GM18499 (cell line): ENCODE results near the gene PRKCD.
"Not testable (repeated sequence)": the region's sequence is repeated elsewhere in the genome, so short reads cannot be mapped to it uniquely, and the experiment has no call there.

Experiments
- ATAC-seq: cut with Tn5 transposase; IDR thresholded peaks from one replicate; pipeline ENCODE4 v1.9.1; 2021; ENCODE audit warnings: moderate number of reproducible peaks; ENCODE audit not compliant: insufficient read depth, unreplicated experiment

The PRKCD gene

DNA sequence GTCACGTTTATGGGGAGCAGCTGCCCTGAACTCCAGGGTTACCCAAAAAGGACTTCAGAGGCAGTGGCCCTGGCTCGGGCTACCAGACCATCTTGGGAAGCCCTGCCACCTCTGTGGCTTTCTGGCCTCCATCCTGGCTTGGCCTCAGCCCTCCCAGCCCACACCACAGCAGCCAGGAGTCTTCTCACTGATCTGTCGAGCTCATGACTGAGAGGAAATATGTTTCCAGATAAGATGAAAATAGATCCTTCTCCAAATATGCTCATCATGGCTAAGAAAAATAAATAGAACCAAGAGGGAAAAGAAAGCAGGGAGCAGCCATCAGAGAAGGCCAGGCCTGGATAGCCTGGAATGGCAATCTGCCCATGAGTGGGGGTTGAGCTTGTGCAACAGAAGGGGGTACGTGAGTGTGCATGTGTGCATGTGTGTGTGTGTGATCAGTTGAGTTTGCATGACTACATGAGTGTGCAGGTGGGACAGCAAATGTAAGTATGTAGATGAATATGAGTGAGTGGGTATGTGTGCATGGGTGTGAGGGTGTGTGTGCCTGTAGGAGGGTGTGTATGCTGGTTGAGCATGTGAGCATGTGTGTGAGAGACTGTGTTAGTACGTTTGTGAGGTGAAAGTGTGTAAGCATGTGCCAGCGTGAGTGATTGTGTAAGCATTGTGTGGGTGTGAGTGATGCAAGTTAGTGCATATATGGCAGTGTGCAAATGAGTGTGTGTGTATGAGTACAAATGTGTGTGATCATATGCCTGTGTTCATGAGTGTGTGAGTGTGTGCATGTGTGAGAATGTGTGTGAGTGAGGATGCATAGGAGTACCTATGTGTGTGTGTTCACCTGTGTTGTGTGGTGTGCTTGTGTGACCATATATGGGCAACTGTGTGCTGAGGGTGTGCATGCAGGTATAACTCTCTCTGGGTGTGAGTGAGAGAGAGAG lies 20.8 kb upstream of the PRKCD start:
- no peak for ATAC-seq

- no peak for ATAC-seq
These were observed 19.9 kb upstream of the PRKCD start for GRCh38 chr3:53140847-53141845.

DNA sequence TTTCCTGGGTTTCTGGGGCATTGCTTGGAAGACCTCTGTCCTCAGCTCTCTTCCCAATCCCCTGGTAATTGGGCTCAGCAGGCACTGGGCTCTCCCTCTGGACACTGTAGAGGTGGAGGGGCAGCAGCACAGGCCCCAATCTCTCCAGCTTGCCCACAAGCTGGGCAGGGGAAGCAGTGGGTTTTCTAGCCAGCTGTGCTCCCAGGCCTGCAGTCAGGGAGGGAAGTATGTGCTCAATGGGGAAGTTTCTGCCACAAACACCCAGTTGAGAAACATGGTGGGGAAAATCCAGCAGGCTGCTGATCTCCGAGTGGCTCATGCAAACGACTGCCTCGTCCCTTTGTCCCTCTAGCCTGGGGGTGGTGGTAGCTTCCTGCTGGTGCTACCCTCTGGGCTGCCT lies 18.0 kb upstream of the PRKCD start:
- no peak for ATAC-seq

DNA sequence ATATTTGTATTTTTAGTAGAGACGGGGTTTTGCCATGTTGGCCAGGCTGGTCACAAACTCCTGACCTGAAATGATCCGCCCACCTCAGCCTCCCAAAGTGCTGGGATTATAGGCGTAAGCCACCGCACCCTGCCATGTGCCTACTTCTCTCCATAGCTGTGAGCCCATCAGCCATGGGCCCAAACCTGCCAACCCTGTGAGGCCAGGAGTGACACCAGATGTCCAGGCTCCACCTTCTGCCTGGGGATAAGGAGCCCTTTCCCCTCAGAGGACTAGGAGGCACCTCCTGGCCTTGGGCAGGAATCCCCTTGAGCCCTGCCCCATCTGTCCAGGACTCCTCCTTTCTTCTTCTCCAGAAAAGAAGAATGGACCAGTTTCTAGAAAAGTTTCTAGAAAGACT lies 16.6 kb upstream of the PRKCD start:
- no peak for ATAC-seq

DNA sequence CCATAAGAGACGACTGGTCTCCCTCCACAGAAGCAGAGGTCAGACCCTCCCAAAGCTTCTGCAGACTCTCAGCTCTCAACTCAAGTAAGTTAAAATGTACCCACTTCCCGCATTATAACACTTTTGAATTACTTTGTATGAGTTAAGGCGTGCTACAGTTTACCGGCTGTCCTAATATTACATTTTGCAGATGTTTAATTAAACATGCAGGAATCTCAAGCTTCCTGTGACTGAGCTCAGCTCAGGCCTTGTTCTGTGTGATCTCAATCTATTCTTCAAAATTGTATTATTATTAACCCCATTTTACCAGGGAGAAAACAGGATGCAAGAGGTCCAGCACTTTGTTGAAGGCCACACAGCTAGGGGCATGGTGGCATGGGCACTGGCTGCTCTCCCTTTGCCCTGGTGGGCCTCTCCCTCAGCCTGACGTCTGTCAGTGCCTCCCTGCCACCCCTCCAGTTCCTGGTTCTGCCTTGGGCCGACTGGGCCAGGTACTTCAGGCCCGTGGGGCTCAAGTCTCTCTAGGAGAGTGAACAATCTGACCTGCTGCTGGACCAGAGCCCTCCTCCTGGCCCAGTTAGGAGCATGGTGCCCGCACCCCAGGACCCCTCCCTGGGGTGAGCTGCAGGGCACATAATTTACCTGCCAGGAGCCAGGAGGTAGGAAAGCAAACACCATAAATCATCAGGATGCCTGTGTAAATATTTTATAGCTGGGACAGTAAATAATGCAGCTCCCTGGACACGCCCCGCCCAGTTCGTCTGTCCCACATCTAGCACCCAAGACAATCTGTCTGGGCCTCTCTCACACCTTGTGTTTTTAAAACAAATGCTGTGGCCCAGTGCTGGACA lies 15.9 kb upstream of the PRKCD start:
- ATAC-seq, result no peak

DNA sequence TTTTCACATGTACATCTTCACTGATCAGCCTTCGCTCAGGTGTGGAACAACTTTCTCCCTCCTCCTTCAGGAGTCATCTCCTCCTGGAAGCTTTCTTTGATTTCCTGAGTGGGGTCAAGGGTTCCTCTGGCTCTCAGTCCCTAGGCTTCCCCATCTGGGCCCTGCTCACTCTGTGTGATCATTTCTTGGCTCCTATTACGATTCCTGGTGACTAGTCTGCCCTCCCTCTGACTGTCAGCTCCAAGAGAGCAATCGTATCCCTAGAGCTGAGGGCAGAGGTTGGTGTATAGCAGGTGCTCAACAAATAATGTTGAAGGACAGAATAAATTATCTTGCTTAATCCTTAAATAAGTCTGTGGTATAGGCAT lies 15.3 kb upstream of the PRKCD start:
- ATAC-seq, result no peak

DNA sequence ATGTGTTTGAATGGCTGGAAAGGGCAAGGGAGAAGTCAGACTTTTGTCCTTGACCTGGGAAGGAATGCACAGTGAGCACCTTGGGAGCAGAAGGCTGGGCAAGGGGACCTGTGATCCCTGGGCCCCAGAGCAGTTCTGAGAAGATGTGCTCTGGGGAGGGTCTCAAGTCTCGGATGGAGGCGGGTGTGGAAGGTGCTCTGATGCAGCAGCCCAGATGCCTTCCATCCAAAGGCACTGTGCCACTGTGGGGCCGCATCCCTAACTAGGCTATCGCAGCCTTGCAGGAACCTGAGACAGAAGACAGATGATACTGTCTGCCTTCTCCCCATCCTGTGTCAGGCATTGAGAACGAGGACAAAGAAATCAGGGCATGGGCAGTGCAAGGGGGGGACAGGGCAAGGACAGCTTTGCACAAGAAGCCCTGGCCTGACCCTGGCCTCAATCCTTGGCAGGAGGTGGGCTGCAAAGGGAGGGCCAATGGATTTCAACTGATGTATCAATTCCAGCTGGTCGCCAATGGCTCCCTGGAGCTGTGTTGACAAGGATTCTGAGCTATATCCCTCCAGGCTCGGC lies 14.6 kb upstream of the PRKCD start:
- ATAC-seq, result no peak

DNA sequence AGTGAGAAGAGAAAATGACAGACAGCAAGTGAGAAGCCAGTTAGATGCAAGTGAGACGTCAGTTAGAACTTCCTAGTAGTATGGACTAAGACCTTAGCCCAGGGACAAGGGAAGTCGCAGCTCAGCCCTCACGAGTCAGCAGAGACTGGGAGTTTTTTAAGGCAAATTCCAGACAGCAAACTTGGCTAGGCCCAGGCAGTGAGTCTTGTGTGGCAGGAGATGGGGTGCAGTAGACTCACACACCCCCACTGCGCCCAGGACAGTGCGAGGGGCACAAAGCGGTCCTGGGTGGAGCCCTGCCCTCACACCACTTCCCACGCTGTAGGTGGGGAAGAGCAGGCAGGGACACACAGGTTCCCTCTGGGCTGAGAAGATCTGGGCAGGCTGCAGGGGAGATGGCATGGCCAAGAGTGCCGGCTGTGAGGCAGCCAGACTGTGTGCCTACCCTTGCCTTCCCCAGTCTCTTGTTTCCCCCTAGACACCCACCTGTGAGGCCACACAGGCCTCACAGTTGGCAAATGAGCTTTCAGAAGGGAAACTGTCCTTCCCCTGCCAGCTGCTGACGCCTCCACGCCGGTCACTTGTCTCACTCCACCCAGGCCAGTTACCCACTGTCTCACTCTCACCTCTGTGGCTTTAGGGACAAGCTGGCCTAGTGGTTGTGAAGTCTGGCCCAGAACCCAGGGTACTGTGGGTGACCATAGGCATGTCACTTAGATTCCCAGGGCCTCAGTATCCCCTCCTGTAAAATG lies 13.7 kb upstream of the PRKCD start:
- no peak for ATAC-seq

GRCh38 chr3:53147903-53148400 lies 13.1 kb upstream of the PRKCD start:
- ATAC-seq, result no peak

GRCh38 chr3:53149006-53149690 lies 11.9 kb upstream of the PRKCD start:
- no peak for ATAC-seq

DNA sequence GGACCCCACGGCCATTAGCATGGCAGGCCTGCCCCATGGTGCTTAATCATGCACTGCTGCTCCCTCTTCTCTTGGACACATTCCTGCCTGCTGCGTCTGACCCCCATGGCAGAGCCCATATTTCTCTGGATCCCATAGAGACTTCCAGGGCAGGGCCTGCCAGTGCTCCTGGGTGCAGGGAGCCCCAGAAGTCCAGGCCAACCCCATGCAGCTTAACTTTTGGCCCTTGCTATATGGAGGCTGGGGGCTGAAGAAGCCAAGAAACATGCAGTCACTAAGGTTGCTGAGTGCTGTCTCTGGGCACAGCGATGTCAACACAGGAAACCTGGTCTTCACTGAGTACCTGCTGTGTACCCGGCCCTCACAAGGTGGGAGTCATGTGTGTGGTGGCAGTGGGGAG lies 11.3 kb upstream of the PRKCD start:
- no peak for ATAC-seq

DNA sequence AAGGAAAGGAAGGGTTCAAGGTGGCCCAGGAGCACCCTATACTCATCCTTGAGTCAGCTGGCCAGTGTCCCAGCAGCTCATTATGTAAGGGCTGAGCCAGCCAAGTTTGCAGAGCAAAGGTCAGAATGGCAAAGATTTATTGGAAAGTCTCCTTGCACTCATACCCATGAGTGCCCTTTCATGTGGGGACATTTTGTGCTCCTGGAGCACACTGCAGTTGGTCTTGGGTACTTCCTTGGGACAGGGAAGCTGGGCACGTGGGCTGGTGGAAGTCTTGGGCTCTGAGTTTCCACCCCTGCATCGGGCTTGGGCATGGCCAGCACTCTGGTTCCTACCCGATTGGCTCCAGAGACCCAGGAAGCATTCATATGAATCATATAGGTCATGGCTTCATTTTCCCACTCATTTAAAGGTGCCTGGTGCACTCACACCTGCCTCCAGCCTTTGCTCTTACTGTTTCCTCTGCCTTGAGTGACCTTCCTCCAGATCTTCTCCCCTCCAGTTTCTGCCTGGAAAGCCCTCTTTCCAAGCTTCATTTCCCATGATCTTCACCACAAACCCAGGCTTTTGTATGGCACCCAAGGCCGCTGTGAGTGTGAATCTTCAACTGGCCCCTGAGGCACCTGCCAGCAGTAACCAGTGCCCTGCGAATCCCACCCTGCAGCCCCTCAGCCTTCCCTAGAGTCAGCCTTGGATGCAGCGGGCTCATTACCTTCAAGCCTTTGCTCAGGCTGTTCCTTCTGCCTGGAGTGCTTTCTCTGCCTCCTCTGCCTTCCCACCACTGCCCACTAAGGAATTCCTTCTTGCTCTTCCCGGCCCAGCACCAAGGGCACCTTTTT lies 10.5 kb upstream of the PRKCD start:
- ATAC-seq, result no peak

GRCh38 chr3:53151086-53151438 lies 9.9 kb upstream of the PRKCD start:
- not testable (repeated sequence) for ATAC-seq

- no peak for ATAC-seq
These were observed 9.5 kb upstream of the PRKCD start for GRCh38 chr3:53151465-53151864.

GRCh38 chr3:53151870-53152660 lies 8.9 kb upstream of the PRKCD start:
- ATAC-seq, result no peak

DNA sequence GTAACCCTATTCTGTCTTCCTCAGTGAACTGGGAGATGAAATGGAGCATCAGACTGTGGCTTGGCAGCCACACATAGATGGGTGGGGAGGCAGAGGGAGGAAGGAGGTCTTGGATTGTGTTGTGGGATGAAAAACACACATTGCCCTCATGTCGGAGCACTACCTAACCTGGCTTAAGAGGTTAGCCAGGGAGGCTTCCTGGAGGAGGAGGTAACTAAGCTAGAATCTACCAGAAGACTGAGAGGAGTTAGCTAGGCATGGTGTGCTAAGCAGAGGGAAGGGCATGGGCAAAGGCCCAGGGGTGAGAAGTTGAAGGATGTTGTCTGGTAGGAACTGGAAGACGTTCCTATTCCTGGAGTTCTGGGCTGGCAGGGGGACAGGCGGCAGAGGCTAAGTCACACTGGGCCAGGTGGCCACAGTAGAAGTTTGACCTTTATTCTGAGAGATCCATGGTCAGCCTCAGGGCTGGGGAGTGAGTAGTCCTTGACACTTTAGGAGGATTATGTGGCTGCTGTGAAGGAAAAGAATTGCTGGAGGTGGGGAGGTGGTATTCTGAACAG lies 7.7 kb upstream of the PRKCD start:
- ATAC-seq, result no peak

- no peak for ATAC-seq
These were observed 7.0 kb upstream of the PRKCD start for GRCh38 chr3:53153980-53154379.
